SH-SY5Y (cell line): ENCODE measurements around the gene WDR64.

Source experiments
- GATA2 ChIP-seq: IDR thresholded peaks from 2 replicates; pipeline ENCODE4 v1.6.1; 2011; ENCODE audit warnings: mild to moderate bottlenecking, low read depth, low read length
- GATA3 ChIP-seq: IDR thresholded peaks from 2 replicates; pipeline ENCODE4 v1.6.1; 2011; ENCODE audit warnings: low read depth, mild to moderate bottlenecking, low read length, moderate library complexity

Gene WDR64

GRCh38 chr1:241658081-241658793 lies 6.2 kb downstream of the WDR64 start:
- no peak for TF ChIP-seq GATA2
- TF ChIP-seq GATA3: no peak

DNA sequence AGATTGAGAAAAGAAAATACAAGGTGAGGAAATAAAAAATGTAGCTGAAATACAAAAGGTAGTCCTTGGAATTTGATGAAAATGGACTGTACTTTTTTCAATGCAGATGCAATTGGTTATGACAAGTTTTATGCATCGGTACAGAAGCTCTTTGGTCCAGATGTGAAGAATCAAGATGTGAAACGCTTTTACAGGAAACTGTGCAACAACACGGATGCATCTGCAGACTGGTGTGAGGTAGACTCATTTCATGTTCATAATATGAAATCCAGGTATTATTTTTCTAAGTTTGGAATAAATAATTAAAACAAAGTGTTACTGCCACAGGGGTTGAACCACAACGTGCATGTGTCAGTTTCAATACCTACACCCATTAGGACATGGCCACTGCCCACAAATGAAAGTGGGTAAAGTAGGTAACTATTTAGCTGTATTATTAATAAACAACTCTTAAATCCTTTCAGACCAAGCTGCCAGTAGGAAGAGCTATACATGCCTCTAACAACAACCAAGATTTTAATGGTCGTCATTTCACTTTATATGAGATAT lies 8.4 kb downstream of the WDR64 start:
- TF ChIP-seq GATA3 (no peak), GATA2 (no peak)

- no peak for TF ChIP-seq GATA2
- no peak for TF ChIP-seq GATA3
Observed at GRCh38 chr1:241666419-241666818, 14.3 kb downstream of the WDR64 start.

- no peak for TF ChIP-seq GATA3
- no peak for TF ChIP-seq GATA2
Observed at GRCh38 chr1:241672301-241672700, 20.2 kb downstream of the WDR64 start.

GRCh38 chr1:241674805-241675384 lies 22.8 kb downstream of the WDR64 start:
- TF ChIP-seq GATA3 (no peak), GATA2 (no peak)

DNA sequence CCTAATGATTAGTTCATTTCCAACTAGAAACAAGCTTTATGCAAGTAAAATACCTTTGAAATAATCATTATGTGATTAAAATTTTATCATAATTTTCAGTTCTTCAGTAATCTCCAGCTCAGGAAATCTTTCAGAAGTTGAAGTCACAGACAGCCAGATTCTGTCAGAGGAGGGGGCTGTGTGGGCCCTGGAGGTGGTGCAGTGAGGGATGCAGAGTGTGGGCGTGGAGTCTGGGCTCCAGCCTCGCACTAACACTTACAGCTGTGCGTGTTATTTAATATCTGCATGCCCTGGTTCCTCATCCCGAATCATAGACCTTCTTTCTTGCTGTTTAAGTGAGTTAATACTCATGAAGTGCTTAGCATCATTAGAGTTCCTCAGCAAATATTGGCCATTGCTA lies 23.9 kb downstream of the WDR64 start:
- TF ChIP-seq GATA3 (no peak), GATA2 (no peak)

- TF ChIP-seq GATA3: no peak
- no peak for TF ChIP-seq GATA2
Observed at GRCh38 chr1:241677201-241677600, 25.1 kb downstream of the WDR64 start.

DNA sequence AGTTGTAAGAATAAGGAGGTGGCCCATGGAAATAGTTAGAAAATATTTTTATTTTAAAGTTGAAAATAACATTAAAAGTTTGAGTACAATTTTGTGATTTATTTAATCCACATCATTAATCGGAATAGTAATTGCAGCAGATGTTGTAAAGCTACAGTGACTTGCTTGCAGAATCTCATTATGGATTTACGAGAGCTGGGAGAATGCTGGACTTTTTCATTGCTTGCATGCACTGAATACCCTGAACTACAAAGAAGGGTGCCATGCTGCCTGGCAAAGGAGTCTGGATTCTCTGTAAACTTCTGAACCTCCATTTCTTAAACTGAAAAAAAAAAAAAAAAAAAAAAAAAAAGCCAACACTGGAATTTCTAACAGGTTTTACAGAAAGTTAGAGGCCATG lies 26.5 kb downstream of the WDR64 start:
- TF ChIP-seq GATA3 (no peak), GATA2 (no peak)

- no peak for TF ChIP-seq GATA2
- no peak for TF ChIP-seq GATA3
Observed at GRCh38 chr1:241679404-241679803, 27.3 kb downstream of the WDR64 start.

DNA sequence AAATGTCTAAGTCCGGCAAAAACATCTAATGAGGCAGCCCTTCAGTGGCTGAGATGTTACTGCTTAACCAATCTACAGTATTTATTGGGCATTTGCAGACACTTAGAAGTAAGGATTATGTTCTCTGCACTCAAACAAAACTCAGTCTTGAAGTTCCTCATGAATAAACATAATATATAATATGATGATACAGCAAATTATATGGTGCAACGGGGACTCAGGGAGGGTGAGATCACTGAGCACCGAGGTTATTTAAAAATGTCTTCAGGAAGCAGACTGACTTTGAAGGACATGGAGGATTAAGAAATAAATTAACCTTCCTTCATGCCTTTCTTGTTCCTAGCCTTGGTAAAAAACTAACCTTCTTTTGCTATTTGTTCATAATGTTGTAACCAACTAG lies 27.9 kb downstream of the WDR64 start:
- TF ChIP-seq GATA3 (no peak), GATA2 (no peak)

GRCh38 chr1:241682921-241683320 lies 30.8 kb downstream of the WDR64 start:
- TF ChIP-seq GATA3 (no peak), GATA2 (no peak)

DNA sequence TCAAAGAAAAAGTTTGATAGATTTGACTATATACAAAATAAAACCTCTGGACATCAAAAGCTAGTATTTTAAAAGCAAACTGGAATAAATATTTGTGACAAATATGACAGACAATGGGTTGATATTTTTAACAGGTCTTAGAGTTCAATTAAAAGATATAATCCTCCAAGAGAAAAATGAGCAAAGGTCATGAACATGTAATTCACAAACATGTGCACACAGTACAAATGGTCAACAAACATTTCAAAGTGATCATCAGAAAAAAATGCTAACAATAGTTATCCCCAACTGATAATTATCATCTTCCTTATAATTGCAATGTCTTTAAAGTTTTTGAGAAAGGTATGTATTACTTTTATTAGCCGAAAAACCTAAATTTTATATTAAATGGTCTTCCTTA lies 32.0 kb downstream of the WDR64 start:
- TF ChIP-seq GATA3 (no peak), GATA2 (no peak)

- TF ChIP-seq GATA3: no peak
- no peak for TF ChIP-seq GATA2
Observed at GRCh38 chr1:241688940-241689368, 36.9 kb downstream of the WDR64 start.

GRCh38 chr1:241695246-241696171 lies 43.4 kb downstream of the WDR64 start:
- TF ChIP-seq GATA2 (no peak), GATA3 (no peak)
